Measurements from ENCODE around the gene GNG5. TPM values are rescaled to one million over a fixed set of nuclear protein-coding genes. Genes with fewer than 3 reads are reported as not detected.
A peak's percentile ranks its signal among the peaks of the same experiment; 100 is the strongest.
"Not testable (repeated sequence)": the region's sequence is repeated elsewhere in the genome, so short reads cannot be mapped to it uniquely, and the experiment has no call there.

Gene GNG5
- total RNA-seq, 1 donor from 2014 or later: 50.5 TPM

DNA sequence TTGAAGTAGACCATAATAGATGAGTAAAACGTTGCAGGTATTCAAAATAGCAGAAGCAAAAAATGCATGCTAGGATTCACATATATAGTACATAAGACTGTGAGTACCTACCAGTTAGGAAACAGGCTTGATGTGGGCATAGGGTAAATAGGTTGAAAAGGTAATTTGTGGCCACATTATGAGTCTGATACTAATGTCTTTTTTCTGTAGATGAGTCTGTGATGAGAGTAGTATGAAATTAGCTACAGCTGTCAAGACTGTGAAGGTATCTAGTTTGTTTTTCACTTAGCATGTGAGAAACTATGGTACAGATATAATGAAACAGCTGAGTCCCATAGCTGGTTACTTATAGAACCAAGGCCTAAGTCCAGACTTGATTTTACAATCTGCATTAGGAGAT lies 12.6 kb downstream of the GNG5 start:
- intact Hi-C loops (cut with DNase I): no loop called here
- DNase-seq (ENCODE audit: low spot score) (no peak), ATAC-seq (no peak)

DNA sequence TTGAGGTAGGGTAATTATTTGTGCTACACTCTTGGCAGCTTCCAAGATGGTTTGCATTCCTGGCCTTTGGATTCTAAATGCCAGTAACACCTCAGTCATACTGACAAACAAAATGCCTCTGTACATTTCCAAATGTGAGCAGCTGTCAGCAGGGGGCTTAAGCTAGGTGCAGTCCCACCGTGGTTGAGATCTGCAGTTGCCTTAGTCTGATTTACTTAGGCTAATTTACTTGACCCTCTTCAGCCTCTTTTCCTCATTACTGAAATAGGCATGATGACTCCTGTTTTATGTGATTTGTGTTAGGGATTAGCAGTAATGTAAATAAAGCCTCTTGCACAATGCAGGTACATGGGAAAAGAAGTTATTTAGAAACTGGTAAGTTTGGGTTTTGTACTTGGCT lies 13.7 kb downstream of the GNG5 start:
- intact Hi-C loops (cut with DNase I): no loop called here
- ATAC-seq (no peak), DNase-seq (ENCODE audit: low spot score) (no peak)

DNA sequence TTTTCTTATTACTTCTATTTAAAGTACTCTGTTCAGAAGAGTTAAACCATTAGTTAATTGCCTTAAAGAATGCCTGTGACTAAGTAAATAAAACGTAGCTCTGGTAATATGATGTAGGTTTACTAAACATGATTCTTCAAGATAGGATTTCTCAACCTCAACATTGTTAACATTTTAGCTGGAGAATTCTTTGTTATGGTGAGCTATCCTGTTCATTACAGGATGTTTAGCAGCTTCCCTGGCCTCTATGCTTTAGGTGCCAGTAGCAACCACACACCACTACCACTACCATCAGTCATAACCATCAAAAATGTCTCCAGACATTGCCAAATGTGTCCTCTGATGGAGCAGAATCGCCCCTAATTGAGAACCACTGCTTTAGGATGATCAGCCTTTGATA lies 16.6 kb downstream of the GNG5 start:
- ATAC-seq (no peak), DNase-seq (ENCODE audit: low spot score) (no peak)
- intact Hi-C loops (cut with DNase I): no loop called here

DNA sequence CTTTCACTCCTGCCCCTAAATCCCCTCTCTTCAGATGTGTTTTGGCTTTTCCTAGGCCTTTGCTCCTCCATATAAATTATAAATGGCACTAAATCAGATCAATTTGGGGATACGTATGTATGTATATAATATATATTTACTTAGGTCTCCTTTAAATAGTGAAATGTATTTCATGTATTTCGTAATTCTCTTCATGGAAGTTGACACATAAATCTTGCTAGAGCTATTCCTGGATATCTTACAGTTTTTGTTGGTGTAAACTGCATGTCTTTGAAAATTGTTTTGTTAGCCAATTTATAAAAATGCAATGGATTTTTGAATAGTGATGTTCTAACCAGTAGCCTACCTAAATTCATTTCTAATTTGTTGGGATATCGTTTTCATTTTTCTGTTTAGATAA lies 18.3 kb downstream of the GNG5 start:
- intact Hi-C loops (cut with DNase I): no loop called here
- ATAC-seq (no peak), DNase-seq (ENCODE audit: low spot score) (no peak)

DNA sequence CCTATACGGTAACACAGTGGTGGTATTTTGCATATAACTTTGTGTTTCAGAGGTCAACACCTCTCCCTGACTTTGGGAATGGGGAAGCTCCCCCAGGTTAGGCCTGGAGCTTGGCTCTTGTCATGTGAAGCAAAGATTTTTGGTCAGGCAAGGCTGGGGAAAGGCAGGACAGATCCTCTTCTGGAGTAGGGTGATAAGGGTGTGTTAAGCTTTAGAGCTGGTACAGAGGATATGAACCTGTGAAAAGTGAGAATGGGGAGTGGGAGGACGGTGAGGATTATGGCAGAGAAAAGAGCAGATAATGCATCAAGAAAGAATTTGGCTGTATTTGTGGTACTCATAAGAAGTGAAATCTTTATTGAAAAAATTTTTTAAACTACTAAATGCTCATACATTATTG lies 25.1 kb downstream of the GNG5 start:
- ATAC-seq: no peak
- no peak for DNase-seq (ENCODE audit: low spot score)
- intact Hi-C loops (cut with DNase I): no loop called here

DNA sequence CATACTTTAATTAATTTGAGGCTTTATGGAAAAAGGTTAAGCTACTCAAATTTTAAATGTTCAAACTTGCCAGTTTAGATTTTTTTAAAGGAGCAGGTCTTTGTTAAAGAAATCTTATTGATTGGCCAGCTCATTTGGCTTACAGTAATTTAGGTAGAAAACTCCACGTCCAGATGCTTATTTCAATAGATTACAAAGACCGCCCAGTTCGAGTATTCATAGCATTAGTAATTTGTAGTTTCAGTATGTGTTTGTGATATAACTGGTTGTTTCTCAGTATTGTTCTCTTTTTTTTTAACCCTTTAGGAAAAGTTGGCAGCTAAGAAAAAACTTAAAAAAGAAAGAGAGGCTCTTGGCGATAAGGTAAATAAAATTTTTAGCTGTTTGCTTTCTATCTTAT lies 25.7 kb downstream of the GNG5 start:
- ATAC-seq: no peak

DNA sequence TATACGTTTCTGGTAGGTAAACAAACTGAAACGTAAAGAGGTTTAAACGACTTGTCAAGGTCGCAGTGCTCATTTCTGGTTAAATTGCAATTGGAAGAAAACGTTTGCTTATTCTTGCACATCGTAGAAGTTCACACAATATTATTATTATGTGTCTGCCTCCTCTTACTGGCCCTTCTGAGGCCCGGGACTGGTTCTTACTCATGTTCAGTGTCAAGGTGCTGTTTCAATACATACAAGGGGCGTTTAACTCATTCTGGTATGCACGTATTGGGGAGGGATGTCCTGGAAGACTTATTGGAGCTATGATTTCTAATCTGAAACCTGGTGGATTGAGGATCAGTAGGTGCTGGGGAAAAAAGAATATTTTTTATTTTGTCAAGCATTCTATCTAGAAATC lies 26.4 kb downstream of the GNG5 start:
- DNase-seq (ENCODE audit: low spot score): no peak
- ATAC-seq: no peak
- intact Hi-C loops (cut with DNase I): no loop called here

More for the DNA sequence above, 25.7 kb downstream of the GNG5 start:
- DNase-seq (ENCODE audit: low spot score): no peak
- intact Hi-C loops (cut with DNase I): no loop called here

DNA sequence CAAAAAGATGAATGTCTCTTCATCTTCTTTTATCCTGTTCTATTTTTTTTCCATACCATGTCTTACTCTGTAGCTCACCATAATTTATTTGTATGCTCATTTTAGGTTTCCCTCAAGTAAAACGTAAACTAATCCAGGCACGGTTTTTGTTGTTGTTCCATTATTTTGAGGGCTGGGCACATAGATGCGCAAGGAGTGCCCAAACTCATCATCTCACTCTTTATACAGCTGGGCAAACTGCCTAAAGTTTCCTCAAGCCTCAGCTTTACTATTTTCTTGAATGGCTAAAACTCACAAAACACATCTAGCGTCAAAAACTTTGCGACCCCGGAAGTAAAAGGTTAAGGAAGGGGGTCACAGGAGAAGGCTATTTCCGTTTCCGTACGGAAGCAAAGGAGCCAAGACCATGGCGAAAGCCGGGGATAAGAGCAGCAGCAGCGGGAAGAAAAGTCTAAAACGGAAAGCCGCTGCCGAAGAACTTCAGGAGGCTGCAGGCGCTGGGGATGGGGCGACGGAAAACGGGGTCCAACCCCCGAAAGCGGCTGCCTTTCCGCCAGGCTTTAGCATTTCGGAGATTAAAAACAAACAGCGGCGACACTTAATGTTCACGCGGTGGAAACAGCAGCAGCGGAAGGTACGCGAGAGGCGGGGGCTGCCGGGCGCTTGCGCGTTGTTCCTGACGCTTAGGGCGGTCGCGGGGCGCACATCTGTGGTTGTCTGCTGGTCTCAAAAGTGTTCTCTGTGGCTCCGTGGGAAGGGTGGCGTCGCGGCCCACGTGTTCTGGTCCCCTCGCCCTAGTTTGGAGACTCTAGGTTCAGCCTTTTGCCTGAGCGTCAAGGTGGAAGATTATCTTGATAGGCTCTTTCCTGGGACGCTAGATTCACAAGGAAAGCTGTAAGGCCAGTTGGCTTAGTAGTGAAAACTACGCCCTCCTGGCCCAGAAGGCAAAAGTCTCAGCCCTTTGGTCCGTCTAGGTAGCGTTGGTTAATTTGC lies 27.2 kb downstream of the GNG5 start, which contains the start of gene RPF1:
RPF1 (plus strand) TSS at position 391 of the 993 bp plus-strand sequence; CDS start at position 407, 16 bp downstream.
- intact Hi-C loops (cut with DNase I): no loop called here
- DNase-seq (ENCODE audit: low spot score) (peak; percentile 80), ATAC-seq (peak; percentile 97)

DNA sequence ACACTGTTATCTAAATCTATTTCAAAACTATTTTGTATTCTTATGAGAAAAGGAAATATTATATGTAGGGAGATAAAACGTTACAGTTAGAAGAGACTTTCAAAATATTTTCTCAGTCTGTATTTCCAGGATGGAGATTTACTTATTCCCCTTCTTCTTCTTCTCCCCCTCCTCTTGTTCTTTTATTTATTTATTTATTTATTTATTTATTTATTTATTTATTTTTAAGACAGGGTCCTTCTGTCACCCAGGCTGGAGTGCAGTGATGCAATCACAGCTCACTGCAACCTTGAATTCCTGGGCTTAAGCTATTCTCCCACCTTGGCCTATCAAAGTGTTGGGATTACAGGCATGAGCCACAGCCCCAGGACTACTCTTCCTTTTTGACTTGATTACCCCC lies 30.2 kb downstream of the GNG5 start:
- intact Hi-C loops (cut with DNase I): no loop called here
- no peak for DNase-seq (ENCODE audit: low spot score)
- no peak for ATAC-seq

DNA sequence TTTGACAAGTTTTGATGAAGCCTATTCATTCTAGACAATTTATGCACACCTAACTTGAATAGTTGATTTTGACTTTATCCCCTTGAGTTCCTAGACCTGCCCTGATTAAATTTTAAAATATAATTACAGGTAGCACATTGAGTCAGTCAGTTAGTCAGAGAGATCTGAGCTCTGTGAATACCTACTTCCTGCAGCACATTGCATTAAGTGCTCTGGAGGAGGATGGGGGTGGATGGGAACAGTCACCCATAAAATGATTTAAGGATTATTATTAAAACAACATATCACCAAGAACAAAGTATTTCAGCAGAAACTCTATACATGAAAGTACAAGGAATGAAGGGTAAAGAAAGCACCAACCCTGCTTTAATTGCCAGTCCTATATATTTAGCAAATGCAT lies 39.1 kb downstream of the GNG5 start:
- ATAC-seq (no peak), DNase-seq (ENCODE audit: low spot score) (no peak)
- intact Hi-C loops (cut with DNase I): no loop called here

DNA sequence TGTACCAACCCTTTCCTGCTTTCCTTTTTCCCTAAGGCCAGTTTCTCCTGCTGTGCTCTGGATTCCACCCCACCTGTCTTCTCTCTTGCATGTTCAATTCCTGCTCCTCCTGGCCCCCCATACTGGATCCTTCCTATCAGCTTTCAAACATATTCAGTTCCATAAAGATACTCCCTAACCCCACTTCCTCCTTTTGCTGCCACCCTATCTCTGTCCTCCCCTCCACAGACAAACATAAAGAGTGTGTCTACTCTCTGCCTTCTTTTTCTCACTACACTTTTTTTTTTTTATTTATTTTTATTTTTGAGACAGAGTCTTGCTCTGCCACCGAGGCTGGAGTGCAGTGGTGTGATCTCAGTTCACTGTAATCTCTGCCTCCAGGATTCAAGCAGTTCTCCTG lies 44.3 kb downstream of the GNG5 start:
- DNase-seq (ENCODE audit: low spot score) (no peak), ATAC-seq (no peak)
- intact Hi-C loops (cut with DNase I): no loop called here

DNA sequence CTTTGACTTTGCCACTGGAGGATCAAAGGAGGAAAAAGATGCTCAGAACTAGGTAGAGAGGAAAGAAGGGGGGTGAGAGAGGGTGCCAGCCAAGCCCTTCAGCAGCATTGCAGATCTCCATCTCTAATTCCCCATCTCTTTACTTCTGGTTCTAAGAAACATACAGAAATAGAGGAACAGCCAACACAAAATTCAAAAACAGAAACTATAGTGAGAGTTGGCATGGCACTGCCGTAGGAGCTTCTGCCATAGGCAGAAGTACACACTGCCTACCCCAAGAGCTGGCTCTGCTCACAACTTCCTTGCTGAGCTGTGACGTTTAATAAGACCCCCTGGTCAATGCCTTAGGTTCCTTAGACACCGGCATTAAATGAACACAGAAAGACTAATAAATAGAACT lies 53.9 kb downstream of the GNG5 start:
- DNase-seq (ENCODE audit: low spot score): no peak
- intact Hi-C loops (cut with DNase I): no loop called here
- ATAC-seq: no peak

DNA sequence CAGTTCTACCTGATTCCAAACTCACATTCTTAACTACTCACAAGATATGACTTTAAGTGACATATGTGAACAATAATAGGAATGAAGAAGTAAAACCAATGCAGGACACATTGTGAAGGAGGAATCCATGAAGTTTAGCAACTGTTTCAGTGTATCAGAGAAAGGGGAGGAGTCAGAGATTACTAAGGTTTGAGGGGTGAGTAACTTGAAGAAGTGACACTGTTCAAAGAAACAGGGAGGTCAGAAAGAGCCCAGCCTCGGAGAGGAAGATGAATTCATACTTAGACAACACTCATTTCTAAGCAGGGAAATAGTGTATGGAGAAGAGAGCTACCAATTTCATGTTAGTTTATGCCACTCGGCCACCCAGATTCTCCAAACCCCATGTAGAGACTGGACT lies 55.5 kb downstream of the GNG5 start:
- intact Hi-C loops (cut with DNase I): no loop called here
- DNase-seq (ENCODE audit: low spot score) (no peak), ATAC-seq (no peak)

DNA sequence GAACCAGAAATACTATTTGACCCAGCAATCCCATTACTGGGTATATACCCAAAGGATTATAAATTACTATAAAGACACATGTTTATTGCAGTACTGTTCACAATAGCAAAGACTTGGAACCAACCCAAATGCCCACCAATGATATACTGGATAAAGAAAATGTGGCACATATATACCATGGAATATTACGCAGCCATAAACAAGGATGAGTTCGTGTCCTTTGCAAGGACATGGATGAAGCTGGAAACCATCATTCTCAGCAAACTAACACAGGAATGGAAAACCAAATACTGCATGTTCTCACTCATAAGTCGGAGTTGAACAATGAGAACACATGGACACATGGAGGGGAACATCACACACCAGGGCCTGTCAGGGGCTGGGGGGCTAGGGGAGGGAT lies 57.7 kb downstream of the GNG5 start:
- intact Hi-C loops (cut with DNase I); DNase-seq (ENCODE audit: low spot score); ATAC-seq: not testable (repeated sequence)

Other genes starting within 250 kb of the GNG5 start
- gene SAMD13, start 204.9 kb downstream of the GNG5 start, total RNA-seq: 0.76 TPM
- not detected for gene DNASE2B, start 108.1 kb downstream of the GNG5 start, total RNA-seq
- gene RPF1, start 27.3 kb downstream of the GNG5 start, total RNA-seq: 21.8 TPM
- gene SPATA1, start 195 bp downstream of the GNG5 start, total RNA-seq: 3.4 TPM
- 18.1 TPM for gene CTBS, start 67.9 kb upstream of the GNG5 start, total RNA-seq
- 10.9 TPM for gene SSX2IP, start 183.9 kb upstream of the GNG5 start, total RNA-seq